Pons (tissue), 1 donor: ENCODE data around the gene NDST1.
A peak's percentile ranks its signal among the peaks of the same experiment; 100 is the strongest.

Experiments
- DNase-seq: peaks from one replicate; pipeline ENCODE4 v3.0.0-alpha.2; 2016; ENCODE audit warnings: low spot score

The NDST1 gene

GRCh38 chr5:150588596-150588890 lies 80.6 kb downstream of the NDST1 start:
- no peak for DNase-seq

GRCh38 chr5:150589862-150590601 lies 82.1 kb downstream of the NDST1 start:
- DNase-seq: peak; percentile 15

GRCh38 chr5:150590979-150591695 lies 83.2 kb downstream of the NDST1 start:
- peak; percentile 17 for DNase-seq

GRCh38 chr5:150593593-150593992 lies 85.7 kb downstream of the NDST1 start:
- DNase-seq: no peak

- peak; percentile 12 for DNase-seq
These were observed 86.1 kb downstream of the NDST1 start for GRCh38 chr5:150593996-150594395.

GRCh38 chr5:150595466-150596031 lies 87.6 kb downstream of the NDST1 start:
- DNase-seq: no peak

GRCh38 chr5:150596313-150596712 lies 88.4 kb downstream of the NDST1 start:
- no peak for DNase-seq

GRCh38 chr5:150596826-150597225 lies 88.9 kb downstream of the NDST1 start:
- no peak for DNase-seq

GRCh38 chr5:150598006-150598405 lies 90.1 kb downstream of the NDST1 start:
- DNase-seq: no peak

- DNase-seq: no peak
These were observed 90.9 kb downstream of the NDST1 start for GRCh38 chr5:150598821-150599273.

- DNase-seq: no peak
These were observed 91.3 kb downstream of the NDST1 start for GRCh38 chr5:150599281-150599680.

GRCh38 chr5:150599917-150600511 lies 92.1 kb downstream of the NDST1 start:
- peak; percentile 23 for DNase-seq

GRCh38 chr5:150600616-150601490 lies 92.9 kb downstream of the NDST1 start:
- no peak for DNase-seq

- DNase-seq: no peak
These were observed 93.8 kb downstream of the NDST1 start for GRCh38 chr5:150601491-150602345.

- DNase-seq: no peak
These were observed 95.1 kb downstream of the NDST1 start for GRCh38 chr5:150603052-150603451.

GRCh38 chr5:150603491-150603890 lies 95.6 kb downstream of the NDST1 start:
- DNase-seq: no peak

- no peak for DNase-seq
These were observed 96.1 kb downstream of the NDST1 start for GRCh38 chr5:150604010-150604409.

GRCh38 chr5:150604894-150605440 lies 97.0 kb downstream of the NDST1 start:
- DNase-seq: no peak

GRCh38 chr5:150605546-150605945 lies 97.6 kb downstream of the NDST1 start:
- DNase-seq: no peak

GRCh38 chr5:150606476-150606875 lies 98.5 kb downstream of the NDST1 start:
- no peak for DNase-seq

- no peak for DNase-seq
These were observed 99.2 kb downstream of the NDST1 start for GRCh38 chr5:150607105-150607504.
